GM19351 (cell line): ENCODE measurements around the gene FBXL3.
A peak's percentile ranks its signal among the peaks of the same experiment; 100 is the strongest.

ENCODE experiments used
- ATAC-seq: cut with Tn5 transposase; IDR thresholded peaks from one replicate; pipeline ENCODE4 v1.9.1; 2021; ENCODE audit warnings: mild to moderate bottlenecking, moderate library complexity; ENCODE audit not compliant: unreplicated experiment

Gene FBXL3, protein sequence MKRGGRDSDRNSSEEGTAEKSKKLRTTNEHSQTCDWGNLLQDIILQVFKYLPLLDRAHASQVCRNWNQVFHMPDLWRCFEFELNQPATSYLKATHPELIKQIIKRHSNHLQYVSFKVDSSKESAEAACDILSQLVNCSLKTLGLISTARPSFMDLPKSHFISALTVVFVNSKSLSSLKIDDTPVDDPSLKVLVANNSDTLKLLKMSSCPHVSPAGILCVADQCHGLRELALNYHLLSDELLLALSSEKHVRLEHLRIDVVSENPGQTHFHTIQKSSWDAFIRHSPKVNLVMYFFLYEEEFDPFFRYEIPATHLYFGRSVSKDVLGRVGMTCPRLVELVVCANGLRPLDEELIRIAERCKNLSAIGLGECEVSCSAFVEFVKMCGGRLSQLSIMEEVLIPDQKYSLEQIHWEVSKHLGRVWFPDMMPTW

DNA sequence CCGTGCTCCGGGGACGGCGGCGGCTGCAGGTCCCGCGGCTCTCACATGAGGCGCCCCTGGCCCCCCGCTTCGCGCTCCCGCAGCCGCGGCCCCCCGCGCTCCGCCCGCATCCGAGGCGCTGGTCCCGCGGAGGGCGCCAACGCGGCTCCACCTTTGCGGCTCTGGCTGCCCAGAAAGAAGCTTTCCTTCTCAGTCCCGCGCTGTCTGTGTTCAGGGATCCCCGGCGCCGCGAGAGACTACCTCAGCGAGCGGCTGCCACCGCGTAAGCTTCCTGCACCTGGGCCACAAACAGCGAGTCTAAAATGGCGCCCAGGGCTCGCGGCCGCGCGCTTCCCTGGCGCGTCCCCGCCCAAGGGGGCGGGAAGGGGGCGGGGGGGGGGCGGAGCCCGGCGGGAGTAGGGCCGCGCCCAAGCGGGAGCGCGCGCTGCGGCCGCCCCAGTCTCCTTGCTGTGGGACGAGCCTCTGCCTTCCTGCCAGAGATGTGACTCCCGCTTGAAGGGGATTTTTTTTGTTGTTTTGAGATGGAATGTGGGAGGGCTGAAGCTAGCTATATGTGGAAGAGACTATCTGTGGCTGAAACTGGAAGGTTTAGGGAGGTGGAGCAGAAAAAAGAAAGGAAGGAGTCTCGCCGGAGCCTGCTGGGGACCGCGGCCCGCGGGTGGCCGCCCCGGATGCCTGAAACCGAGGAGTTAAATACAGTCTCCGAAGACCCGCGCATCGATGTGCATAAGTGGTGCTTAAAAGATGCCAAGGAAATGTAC is at the start of gene FBXL3:
TSS of gene FBXL3 (minus strand) at position 299 of the 761 bp plus-strand sequence. CDS start 5,299 bp downstream, outside the sequence.
- ATAC-seq, result peak; percentile 47

DNA sequence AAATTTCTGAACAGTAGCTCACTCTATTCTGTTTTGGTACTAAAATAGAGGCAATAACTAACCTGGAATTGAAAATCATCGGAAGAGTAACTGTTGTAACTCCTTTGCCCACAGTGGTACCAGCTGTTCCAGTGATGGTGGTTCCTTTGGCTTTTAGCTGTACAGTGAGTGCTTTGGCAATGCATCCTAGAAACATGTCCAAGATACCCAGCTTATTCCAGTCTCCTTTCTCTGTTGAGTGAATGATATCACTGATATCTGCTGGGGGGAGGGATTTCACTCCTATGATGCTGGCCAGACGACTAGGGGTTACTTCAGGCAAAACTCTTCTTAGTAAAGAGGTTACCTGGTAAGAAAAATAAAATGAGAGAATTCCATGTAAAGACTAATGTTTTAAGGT is 40.6 kb upstream of the FBXL3 start:
- ATAC-seq, result no peak

DNA sequence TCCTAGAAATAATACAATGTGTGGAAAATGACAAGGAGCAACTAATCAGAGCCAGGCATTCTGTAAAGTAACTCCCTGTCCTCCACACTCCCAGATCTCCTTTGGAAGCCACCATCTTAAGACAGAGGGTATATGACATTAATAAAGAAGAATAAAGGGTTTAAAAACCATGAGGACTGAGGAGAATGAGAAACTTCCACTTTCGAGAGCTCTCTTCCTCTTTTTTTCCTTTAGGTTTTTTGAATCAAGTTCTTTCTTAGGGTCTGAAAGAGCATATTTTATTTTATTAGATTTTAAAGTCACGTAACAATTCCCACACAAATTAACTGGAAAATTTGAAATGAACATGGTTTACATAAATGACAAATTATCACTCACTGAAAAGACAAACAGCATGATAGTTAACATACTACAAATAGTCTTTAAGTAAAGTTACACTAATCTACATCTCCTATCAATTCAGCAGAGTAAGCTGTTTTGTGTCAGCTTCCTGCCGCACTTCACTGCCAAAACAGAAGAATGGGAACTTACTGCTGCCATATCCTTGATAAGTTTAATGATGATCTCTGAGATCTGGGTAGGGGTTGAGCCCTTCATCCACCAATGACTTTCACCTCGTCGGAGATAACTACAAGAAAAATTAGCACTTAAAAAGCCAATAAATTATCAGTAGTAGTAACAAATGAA is 38.6 kb upstream of the FBXL3 start:
- no peak for ATAC-seq

DNA sequence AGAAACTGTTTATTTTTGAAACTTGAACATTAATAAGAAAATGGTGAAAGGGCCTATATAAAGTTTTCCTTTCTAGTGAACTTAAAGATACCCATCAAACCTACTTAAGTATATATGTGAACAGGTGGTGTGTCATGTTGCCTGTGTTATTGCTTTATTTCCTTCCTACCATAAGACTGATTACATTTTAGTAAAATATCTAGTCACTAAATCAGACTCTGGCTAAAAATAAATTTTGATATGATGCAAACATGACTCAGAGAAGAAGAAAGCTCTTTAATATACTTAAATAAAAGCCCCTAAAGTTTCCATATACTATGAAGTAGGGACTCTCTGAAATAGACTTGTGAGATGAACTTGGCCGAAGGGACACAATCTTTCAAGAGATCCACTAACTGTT is 35.1 kb upstream of the FBXL3 start:
- ATAC-seq, result no peak

DNA sequence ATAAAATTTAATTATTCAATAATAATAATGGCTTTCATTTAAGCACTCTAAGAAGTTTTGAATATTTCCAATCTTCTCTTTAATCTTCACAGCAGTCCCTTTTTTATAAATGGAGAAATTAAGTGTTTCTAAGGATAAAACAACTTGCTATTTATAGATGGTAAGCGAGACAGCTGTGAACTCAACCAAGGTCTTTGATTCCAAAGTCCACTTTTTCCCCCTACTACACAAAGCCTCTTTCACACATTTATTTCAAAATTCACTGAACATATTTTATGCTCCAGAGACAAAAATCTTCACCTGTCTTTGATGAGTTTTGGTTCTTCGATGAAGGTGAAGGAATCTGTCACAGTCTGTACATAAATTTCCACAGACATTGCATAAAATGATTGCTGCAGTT is 34.4 kb upstream of the FBXL3 start:
- no peak for ATAC-seq

DNA sequence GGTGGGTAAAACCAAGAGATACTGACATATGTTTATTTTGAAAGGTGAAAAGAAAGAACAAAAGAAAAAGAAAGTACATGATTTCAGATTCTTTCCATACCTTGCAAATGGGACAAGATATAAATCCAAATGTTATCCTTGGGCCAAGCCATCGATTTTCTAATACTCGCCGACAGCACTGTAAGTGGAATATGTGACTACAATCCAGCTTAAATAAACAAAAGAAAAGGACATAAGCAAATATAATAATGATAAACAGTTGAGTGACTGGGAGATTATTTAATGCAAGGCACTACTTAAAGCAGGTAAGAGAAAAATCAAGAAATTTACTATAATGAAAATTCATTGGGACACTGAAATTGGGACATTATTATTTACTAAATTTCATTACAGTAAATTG is 29.9 kb upstream of the FBXL3 start:
- no peak for ATAC-seq

DNA sequence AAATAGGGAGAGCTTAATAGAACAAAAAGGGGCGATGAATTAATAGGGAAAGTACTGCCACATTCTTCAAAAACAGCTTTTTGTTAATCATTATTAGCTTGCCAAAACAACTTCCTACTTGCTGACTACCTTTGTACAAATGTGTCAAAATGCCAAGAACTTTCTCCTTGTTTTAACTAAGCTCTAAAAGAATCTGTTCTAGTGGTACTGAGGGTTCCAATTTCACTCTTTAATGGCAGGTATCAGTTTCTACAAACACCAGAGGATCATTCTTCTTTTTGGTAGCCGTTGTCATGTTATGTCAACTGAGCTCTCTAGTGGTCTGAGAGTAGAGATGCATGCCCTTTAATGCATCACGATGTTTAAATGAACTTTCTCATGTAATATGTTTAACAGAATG is 29.4 kb upstream of the FBXL3 start:
- no peak for ATAC-seq

DNA sequence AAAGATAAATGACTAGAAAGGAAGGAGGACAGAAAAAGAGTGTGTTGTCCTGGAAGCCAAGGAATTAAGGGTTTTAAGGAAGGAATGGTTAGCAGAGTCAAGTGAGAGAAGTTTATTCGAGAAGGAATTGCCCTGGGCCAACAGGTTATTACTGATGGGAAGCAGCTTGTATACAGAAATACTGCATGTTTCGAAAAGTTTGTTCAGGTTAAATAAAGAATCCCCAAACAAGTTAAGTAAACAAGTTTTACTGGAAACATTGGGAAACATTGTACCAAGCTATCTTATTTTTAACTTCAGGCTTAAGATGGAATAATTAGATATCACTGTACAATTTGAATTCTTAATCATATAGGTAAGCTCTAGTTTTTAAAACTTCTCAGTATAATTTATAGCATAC is 28.2 kb upstream of the FBXL3 start:
- ATAC-seq, result no peak

DNA sequence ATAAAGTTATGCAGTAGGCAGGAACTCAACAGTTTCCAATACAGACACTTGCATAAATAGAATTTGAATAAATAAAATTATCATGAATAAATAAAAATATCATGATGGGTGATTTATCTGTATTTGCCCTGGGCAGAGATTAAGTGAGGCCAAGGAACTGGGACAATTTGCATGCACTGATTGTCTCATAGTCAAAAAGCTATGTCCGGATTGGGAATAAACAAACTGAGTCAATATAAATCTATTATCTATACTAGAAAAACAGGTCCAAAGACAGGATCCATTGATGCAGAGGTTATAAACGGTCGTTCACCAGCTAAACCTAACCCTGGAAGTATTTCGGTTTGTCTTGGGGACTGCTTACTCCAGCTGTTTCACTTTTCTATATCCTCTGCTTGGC is 26.2 kb upstream of the FBXL3 start:
- ATAC-seq, result no peak

DNA sequence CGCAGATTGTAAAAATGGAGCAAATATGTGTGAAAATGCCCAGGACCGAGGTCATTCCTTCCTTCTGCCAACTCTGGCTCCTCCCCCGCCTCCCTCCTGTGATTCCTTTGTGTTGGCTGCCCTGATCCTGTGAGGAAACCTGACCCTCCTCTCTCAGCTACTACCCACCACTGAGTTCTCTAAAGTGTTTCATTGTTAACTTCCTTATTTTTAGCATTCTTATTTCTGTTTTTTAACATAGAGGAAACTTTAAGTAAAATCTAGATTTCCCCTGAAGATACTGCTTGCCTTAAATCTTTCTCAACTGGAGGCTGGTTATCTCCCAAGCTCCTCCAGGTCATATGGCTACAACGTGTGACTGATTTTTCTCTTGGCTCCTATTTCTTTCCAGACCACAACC is 21.7 kb upstream of the FBXL3 start:
- ATAC-seq, result no peak

DNA sequence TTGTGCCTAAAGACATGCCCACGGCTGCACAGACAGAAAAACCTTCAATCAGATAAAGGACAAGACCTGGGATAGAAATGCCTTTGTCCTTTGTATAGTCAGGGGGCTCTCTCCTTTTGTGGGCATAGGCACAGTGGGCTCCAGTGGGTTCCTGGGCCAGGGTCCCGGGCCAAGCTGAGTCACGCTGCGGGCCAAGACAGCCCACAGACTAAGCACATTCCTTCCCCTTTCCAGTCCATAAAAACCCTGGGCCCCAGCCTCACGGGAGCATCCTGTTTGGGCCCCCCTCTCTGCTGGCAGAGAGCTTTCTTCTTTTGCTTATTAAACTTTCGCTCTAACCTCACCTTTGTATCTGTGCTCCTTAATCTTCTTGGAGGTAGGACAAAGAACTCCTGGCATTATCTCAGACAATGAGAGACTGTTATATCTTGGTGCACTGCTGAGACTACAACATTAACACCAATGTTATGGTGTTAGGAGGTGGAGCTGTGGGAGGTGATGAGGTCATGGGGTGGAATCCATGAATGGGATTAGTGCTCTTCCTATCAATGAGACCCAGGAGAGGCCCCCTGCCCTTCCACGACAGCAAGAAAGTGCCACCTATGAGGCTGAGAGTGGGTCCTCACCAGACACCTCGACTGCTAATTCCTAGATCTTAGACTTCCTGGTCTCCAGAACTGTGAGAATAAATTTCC is 20.8 kb upstream of the FBXL3 start:
- no peak for ATAC-seq

DNA sequence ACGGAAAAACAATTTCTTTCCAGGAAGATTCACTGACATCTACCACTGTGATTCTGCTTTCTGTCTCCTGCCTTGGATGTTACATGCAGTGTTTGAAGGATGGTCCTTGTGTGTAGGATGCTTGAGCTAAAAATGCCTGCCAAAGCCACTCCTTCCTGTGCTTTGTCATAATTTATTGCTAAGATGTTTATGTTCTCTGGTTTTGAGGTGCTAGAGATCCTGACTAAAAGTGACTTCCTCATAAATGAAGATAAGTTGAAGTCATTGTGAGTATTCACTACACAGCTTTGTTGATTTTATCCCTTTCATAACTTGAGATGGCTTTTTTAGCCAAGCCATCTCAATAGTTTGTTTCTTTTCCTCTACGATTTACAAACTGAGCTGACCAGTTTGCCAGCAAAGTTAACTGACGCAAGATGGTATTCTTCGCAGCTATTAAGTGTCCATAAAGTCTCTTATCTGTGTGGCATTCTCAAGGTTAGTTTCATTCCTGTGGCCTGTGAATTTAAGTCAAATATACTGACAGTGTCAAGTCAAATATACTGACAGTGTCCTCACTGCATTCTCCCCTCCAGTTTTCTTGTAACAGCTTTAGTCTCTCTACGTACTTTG is 15.7 kb upstream of the FBXL3 start:
- ATAC-seq, result no peak

DNA sequence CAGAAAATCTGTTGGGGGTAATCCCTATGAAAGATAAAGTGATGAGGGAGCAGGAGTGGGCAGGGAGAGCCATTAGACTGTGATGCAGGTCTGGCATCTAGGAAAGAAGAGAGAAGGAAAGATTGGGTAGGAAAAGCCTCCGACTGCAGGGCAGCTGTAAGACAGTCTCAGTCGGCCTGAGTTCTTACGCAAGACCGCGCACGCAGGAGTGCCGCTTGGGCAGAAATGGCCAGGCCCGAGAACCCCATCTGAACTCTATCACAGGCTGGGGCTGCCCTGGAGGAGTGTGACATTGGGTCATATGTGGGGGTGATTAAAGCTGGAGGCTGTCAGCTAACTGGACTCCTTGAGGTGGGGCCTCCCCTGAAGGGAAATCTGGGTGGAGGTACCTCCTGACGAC is 13.9 kb upstream of the FBXL3 start:
- no peak for ATAC-seq

DNA sequence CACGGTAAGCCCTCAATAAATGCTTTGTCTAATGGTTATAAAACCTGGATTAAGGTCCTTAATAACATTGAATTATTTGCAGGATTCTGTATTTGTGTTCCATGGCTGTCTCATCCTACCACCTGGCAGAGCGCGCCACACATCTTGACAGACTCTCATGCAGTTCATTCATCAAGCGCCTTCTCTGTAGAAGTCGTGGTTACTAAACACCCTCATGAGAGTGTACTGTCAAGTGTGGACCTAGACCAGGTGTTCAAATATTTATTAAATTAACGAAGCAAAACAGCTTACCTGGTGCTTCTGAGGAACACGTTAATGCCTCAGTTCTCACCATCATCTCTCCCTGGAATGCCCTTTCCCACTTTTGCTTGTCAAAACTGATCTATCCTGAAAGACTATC is 13.1 kb upstream of the FBXL3 start:
- ATAC-seq, result no peak

DNA sequence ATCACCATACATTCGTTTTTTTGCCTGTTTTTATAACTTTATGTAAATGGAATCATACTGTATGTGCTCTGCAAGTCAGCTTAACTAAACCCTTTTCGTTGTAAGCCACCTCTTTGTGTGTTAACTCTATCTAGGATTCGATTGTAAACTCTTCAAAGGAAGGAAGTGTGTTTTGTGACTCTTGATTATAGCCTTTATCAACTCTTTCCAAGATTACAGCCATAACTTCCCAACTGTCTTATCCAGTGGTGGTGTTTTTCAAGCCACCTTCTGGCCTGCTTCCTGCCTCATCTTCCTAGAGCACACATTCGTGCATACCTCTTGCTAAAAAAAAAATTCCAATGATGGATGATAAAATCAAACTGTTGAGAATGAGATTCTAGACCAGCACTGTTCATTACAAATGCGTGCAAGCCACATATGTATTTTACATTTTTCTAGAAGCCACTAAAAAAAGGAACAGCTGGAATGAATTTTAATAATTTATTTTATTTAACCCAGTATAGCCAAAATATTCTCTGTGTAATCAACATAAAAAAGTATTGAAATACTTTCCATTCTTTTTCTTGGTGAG is 12.0 kb upstream of the FBXL3 start:
- ATAC-seq, result no peak

DNA sequence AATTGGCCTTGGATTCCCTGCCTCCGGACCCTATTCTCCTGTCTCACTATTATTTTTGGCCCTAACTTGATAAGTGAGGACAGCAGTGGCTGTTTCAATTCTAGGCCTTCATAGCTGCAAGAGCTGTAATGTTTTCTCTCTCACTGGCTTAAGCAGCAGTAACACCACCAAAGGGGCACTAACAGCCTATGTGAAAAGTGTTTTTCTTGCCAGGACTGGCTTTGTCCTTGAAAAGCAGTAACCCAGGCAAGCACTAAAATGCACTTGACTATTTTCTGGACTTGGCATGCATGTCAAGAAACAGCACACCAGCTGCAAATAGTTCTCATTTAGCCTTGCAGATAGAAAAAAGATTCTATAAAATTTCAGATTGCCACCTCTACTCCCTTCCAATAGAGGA is 9.3 kb upstream of the FBXL3 start:
- ATAC-seq, result no peak

DNA sequence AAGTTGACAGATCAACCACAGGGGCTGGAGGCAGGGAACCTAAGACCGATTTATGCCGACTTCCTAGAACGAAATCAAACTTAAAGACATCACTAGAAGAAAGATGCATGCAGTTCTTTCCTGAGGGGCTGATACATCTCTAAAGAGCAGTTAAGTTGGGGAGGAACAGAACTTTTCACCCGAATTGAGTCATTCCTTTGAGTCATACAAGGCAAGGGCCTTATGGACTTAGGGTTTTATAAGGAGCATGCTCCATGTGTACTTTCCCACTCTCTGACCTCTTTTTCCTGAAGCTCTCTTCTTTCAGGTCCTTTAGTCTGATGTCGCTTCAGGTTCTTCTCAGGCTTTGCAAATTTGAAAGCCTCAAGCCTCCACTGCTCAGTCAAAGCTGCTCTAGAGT is 7.9 kb upstream of the FBXL3 start:
- ATAC-seq, result no peak

DNA sequence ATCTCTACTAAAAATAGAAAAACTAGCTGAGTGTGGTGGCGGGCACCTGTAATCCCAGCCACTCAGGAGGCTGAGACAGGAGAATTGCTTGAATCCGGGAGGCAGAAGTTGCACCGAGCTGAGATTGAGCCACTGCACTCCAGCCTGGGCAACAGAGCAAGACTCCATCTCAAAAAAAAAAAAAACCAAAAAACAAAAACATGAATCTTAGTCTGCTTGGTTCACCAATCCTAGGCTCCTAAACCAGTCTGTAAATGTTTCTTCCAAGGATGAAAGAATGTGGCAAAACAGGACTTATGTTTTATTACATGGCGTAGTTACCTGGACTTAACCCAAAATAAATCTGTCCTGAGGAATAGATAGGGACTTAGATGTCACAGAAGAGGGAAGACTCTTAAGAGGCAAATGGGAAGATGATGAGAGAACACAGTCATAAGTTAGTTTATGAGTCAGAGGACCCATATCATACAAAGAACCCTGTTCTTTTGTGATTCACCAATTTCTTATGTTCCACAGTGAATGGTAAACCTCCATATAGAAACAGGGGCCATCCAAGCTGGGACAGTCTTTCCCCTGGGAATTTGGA is 6.9 kb upstream of the FBXL3 start:
- ATAC-seq, result no peak

DNA sequence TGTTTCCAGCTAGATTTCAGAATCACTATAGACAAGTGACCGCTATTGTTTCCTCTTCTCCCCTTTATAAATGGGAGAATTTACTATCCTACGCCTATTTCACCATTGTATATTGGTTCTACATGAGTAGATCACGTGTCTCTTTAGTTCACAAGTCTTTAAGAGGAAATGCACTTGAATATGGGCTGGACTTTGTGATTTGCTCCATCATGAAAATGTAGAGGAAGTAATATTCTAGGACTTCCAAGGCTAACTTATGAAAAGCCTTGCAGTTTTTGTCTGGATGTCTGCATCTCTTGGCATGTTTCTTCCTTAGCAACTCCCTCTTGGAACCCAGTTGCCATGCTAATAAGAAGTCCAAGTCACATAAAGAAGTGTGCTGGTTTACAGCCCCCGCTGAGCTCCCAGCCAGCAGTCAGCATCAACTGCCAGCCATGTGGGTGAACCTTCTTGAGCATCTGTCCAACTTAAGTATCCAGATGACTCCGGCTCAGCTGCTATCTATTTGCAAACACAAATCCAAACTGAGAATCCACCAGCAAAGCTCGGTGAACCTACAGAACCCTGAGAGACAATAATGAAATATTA is 4.8 kb upstream of the FBXL3 start:
- ATAC-seq, result no peak

DNA sequence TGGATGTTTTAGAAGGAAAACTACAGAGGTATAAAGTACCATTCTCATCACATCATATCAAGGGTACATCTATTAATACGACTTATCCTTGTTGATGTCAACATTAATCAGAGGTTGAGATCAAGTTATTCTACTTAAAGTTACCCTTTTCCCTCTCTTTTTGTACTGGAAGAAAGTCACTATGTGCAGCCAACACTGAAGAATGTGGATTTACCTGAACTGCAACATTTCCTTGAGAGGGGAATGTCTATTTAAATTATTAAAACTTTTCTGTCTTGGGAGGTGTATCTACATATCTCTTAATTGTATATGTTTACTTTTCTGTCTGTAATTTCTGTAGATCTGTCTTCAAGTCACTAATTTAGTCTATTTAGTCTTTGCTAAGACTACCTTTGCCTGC is 2.5 kb upstream of the FBXL3 start:
- ATAC-seq, result no peak
